GM12873 (cell line): ENCODE measurements around the gene MCM5.

Experiments
- TF ChIP-seq, protein P1 (sequence below): IDR thresholded peaks from 2 replicates; pipeline ENCODE4 v1.5.1; 2012; ENCODE audit warnings: low read depth, mild to moderate bottlenecking, moderate library complexity, low read length, control low read depth; ENCODE audit not compliant: insufficient read depth; ENCODE audit errors: missing control alignments

The MCM5 gene

DNA sequence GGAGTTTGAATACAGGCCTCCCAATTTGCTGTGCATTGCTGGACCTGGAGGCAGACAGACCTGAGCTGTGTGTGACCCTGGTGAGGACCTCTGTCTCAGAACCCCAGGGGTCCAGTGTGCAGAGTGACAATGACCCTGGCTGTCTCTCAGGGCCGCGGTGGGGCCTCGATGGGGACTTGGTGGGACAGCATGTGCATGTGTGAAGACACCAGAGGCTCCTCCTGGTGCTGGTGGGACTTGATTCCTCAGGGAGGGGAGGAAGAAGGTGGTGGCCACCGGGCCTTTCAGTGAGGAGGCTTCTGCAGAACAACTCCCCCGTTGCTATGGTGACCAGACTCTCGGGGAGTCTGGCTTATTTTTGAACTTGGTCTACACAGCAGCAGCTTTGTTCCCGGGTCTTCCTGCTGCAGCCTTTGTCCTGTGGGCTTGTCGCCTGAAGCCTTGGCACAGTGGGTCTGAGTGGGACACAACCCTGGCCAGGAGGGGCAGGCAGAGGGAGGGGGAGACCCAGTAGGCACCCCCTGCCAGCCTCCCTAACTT, 35.3 kb downstream of the MCM5 start:
- TF ChIP-seq, protein P1, sequence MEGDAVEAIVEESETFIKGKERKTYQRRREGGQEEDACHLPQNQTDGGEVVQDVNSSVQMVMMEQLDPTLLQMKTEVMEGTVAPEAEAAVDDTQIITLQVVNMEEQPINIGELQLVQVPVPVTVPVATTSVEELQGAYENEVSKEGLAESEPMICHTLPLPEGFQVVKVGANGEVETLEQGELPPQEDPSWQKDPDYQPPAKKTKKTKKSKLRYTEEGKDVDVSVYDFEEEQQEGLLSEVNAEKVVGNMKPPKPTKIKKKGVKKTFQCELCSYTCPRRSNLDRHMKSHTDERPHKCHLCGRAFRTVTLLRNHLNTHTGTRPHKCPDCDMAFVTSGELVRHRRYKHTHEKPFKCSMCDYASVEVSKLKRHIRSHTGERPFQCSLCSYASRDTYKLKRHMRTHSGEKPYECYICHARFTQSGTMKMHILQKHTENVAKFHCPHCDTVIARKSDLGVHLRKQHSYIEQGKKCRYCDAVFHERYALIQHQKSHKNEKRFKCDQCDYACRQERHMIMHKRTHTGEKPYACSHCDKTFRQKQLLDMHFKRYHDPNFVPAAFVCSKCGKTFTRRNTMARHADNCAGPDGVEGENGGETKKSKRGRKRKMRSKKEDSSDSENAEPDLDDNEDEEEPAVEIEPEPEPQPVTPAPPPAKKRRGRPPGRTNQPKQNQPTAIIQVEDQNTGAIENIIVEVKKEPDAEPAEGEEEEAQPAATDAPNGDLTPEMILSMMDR, result no peak

DNA sequence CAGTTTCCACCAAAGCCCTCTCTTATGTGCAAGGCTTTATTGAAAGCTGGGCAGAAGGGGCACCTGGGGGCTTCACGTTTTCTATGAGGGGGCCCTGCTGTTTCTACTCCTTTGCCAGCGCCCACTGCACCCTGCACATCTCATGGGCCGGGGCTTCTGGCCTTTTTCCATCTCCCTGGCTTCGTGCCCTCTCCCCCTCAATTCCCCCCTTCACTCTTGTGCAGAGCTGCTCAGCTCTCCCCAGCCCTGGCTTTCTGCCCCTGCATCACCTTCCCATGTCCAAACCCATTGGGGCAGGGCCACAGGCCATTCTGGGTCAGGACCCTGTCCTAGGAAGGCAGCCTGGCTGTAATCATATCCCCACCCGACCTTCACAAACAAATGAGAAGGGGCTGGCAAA, 36.5 kb downstream of the MCM5 start:
- TF ChIP-seq, protein P1, result no peak

DNA sequence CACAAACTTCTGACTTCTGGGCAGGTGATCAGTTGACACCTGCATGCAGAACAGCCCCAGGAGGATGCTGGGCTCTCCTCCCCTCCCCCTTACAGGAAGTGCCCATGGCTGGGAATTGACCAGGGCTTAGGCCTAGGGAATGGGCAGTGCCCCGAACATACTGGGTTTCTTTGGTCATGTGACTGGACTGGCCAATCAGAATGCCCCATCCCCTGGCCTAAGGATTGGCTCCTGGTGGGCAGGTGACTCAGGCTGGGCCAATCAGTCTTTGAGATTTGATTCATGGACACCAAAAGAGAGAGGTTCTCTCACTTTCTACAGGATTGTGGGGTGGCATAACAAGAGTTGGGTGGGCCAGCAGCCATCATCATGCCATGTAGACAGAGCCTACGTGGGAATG, 37.1 kb downstream of the MCM5 start:
- TF ChIP-seq, protein P1, result no peak

DNA sequence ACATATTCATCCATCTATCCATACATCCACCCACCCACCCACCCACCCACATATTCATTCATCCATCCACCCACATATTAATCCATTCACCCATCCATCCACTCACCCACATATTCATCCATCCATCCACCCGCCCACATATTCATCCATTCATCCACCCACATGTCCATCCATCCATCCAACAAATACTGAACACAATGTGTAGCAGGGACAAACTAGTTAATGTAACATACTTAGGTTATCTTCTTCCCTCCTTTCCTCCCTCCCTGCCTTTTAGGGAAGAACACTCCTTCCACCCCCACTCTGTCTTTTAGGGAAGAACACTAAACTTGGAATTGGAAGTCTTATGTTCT, 39.4 kb downstream of the MCM5 start:
- TF ChIP-seq, protein P1, result no peak

DNA sequence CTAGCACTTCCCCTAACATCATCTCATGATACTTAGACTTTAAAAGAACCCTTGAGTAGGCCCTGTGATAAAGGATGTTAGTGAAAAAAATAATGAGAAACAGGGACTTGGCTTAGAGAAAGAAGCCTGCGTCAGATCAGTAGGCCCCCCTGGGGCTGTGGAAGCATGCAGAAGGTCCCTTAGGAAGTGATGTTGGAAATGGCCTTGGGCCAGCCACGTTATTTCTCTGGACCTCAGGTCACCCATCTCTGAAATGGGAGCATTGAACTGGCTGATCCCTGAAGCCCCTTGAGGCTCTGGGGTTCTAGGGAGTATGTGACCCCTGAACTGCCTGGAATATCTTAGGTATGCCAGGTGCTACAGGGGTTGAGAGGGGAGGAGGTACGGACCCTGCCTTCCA, 40.2 kb downstream of the MCM5 start:
- TF ChIP-seq, protein P1, result no peak

DNA sequence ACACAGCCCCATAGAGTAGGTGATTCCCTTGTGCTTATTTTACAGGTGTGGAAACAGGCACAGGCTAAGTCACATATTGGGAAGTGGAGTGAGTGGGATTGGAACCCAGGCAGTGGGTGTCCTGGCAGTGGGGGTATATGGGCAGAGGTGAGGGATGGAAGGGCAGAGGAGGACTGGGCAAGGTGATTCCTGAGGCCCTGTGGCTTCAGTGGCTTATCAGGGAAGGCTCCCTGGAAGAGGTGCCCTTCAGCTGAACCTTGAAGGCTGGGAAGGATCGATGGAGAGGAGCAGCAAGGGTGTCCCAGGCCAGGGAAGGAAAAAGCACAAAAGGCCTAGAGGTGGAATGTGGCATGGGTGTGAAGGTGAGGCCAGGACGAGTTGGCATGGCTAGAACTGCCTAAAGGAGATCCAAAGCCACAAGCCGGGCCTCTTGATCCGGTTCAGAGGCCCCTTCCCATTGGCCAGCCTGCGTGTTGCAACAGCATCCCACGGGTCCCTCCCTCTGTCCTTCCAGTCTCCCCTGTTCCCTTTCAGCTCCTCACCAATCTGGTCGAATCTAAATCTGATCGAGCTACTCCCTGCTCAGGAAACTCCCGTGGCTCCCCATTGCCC, 41.7 kb downstream of the MCM5 start:
- TF ChIP-seq, protein P1, result no peak

DNA sequence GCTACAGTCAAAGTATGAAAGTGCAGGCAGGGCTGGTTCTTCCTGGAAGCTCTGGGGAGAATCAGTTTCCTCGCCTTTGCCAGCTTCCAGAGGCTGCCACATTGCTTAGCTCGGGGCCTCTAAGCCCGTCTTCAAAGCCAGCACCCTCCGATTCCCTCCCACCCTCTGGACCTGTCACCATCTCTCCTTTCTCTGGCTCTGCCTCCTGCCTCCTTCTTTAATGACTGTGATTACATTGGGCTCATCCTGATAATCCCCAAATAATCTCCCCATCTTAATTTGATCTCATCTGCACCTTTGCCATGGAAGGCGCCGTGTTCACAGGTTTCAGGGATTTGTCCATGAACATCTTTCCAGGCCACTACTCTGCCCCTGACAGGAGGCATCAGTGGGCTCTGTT, 42.5 kb downstream of the MCM5 start:
- TF ChIP-seq, protein P1, result no peak
